ENCODE measurements around the gene ASIC2.

ASIC2 gene

GRCh38 chr17:33138627-33139026 lies 154.5 kb downstream of the ASIC2 start:
- no peaks in the 10 kb centered on the region for H3K36me3 ChIP-seq (ENCODE audit: low read length)
- no peaks in the 10 kb centered on the region for H4K20me1 ChIP-seq (ENCODE audit: low read depth, low read length)
- no peaks in the 10 kb centered on the region for H3K9me2 ChIP-seq (replicated peaks; ENCODE audit: insufficient read depth, low read length)
- no peaks in the 10 kb centered on the region for H3K27me3 ChIP-seq (ENCODE audit: low read length)
- no peak overlapping the region for H3K27ac ChIP-seq (ENCODE audit: low read depth, low read length)
- no peaks in the 10 kb centered on the region for H3F3A ChIP-seq (ENCODE audit: insufficient read depth)
- no peak overlapping the region for H3K4me3 ChIP-seq (ENCODE audit: insufficient read depth, low read length, poor library complexity, severe bottlenecking)
- H2AFZ ChIP-seq (ENCODE audit: low read depth, low read length, severe bottlenecking) = no peak overlapping the region
- no peak for TF ChIP-seq EZH2phosphoT487 (conservative IDR thresholded peaks at IDR 0.05; ENCODE audit: low read length)
- TF ChIP-seq, protein P1, sequence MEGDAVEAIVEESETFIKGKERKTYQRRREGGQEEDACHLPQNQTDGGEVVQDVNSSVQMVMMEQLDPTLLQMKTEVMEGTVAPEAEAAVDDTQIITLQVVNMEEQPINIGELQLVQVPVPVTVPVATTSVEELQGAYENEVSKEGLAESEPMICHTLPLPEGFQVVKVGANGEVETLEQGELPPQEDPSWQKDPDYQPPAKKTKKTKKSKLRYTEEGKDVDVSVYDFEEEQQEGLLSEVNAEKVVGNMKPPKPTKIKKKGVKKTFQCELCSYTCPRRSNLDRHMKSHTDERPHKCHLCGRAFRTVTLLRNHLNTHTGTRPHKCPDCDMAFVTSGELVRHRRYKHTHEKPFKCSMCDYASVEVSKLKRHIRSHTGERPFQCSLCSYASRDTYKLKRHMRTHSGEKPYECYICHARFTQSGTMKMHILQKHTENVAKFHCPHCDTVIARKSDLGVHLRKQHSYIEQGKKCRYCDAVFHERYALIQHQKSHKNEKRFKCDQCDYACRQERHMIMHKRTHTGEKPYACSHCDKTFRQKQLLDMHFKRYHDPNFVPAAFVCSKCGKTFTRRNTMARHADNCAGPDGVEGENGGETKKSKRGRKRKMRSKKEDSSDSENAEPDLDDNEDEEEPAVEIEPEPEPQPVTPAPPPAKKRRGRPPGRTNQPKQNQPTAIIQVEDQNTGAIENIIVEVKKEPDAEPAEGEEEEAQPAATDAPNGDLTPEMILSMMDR (IDR thresholded peaks at IDR 0.05; ENCODE audit: insufficient read depth, low read length, poor library complexity, severe bottlenecking) = no peak
- no peak overlapping the region for H3K4me2 ChIP-seq (ENCODE audit: low read depth, low read length, poor library complexity, severe bottlenecking)
- H3K9ac ChIP-seq (ENCODE audit: low read length) = no peak overlapping the region
- no peaks in the 10 kb centered on the region for H3K9me3 ChIP-seq (ENCODE audit: insufficient read depth, low read length)
- no peaks in the 10 kb centered on the region for H3K79me2 ChIP-seq (ENCODE audit: insufficient read depth, low read length)

- Histone ChIP-seq H3K4me2 (ENCODE audit: low read depth, low read length, poor library complexity, severe bottlenecking) (no peak overlapping the region), H2AFZ (ENCODE audit: low read depth, low read length, severe bottlenecking) (no peak overlapping the region), H3F3A (ENCODE audit: insufficient read depth) (no peaks in the 10 kb centered on the region), H3K4me3 (ENCODE audit: insufficient read depth, low read length, poor library complexity, severe bottlenecking) (no peak overlapping the region), H3K9me2 (replicated peaks; ENCODE audit: insufficient read depth, low read length) (no peaks in the 10 kb centered on the region), H3K9ac (ENCODE audit: low read length) (no peak overlapping the region), H3K36me3 (ENCODE audit: low read length) (no peaks in the 10 kb centered on the region), H3K27ac (ENCODE audit: low read depth, low read length) (no peak overlapping the region), H3K9me3 (ENCODE audit: insufficient read depth, low read length) (no peaks in the 10 kb centered on the region), H3K27me3 (ENCODE audit: low read length) (no peaks in the 10 kb centered on the region), H3K79me2 (ENCODE audit: insufficient read depth, low read length) (no peaks in the 10 kb centered on the region), H4K20me1 (ENCODE audit: low read depth, low read length) (no peaks in the 10 kb centered on the region)
- TF ChIP-seq EZH2phosphoT487 (conservative IDR thresholded peaks at IDR 0.05; ENCODE audit: low read length) = no peak
- TF ChIP-seq, protein P1 (IDR thresholded peaks at IDR 0.05; ENCODE audit: insufficient read depth, low read length, poor library complexity, severe bottlenecking) = no peak
Measured at GRCh38 chr17:33137426-33137825, 155.7 kb downstream of the ASIC2 start.

GRCh38 chr17:33135691-33136090 lies 157.4 kb downstream of the ASIC2 start:
- no peaks in the 10 kb centered on the region for H3K9me3 ChIP-seq (ENCODE audit: insufficient read depth, low read length)
- TF ChIP-seq EZH2phosphoT487 (conservative IDR thresholded peaks at IDR 0.05; ENCODE audit: low read length) = no peak
- TF ChIP-seq, protein P1 (IDR thresholded peaks at IDR 0.05; ENCODE audit: insufficient read depth, low read length, poor library complexity, severe bottlenecking) = no peak
- no peaks in the 10 kb centered on the region for H3K79me2 ChIP-seq (ENCODE audit: insufficient read depth, low read length)
- H3K4me3 ChIP-seq (ENCODE audit: insufficient read depth, low read length, poor library complexity, severe bottlenecking) = no peak overlapping the region
- no peaks in the 10 kb centered on the region for H3K9me2 ChIP-seq (replicated peaks; ENCODE audit: insufficient read depth, low read length)
- no peaks in the 10 kb centered on the region for H3K36me3 ChIP-seq (ENCODE audit: low read length)
- no peaks in the 10 kb centered on the region for H3F3A ChIP-seq (ENCODE audit: insufficient read depth)
- no peaks in the 10 kb centered on the region for H4K20me1 ChIP-seq (ENCODE audit: low read depth, low read length)
- no peaks in the 10 kb centered on the region for H3K27me3 ChIP-seq (ENCODE audit: low read length)
- no peak overlapping the region for H3K27ac ChIP-seq (ENCODE audit: low read depth, low read length)
- H3K9ac ChIP-seq (ENCODE audit: low read length) = no peak overlapping the region
- H2AFZ ChIP-seq (ENCODE audit: low read depth, low read length, severe bottlenecking) = no peak overlapping the region
- H3K4me2 ChIP-seq (ENCODE audit: low read depth, low read length, poor library complexity, severe bottlenecking) = no peak overlapping the region

Measured in SU-DHL-6 (cell line).